GM12892 (cell line): ENCODE measurements around the gene MICALL1.

Experiments
- POLR2A ChIP-seq: IDR thresholded peaks from 2 replicates; pipeline ENCODE4 v1.6.1; 2011; ENCODE audit warnings: low read depth, low read length, control low read depth
- POLR2AphosphoS5 ChIP-seq: IDR thresholded peaks from 2 replicates; pipeline ENCODE4 v1.6.1; 2011; ENCODE audit warnings: low read depth, low read length, control low read depth
- TAF1 ChIP-seq: IDR thresholded peaks from 2 replicates; pipeline ENCODE4 v1.6.1; 2011; ENCODE audit warnings: low read depth, mild to moderate bottlenecking, control low read depth, low read length, borderline replicate concordance

- TF ChIP-seq POLR2AphosphoS5: no peak
- no peak for TF ChIP-seq POLR2A
- TF ChIP-seq TAF1: no peak
Observed at GRCh38 chr22:37953062-37953436, 47.0 kb downstream of the MICALL1 start.
